ENCODE results near the gene BRD3OS. TPM values are rescaled to one million over a fixed set of nuclear protein-coding genes. Genes with fewer than 3 reads are reported as not detected.

BRD3OS gene
- total RNA-seq, 1 donor from 2014 or later: 20.2 TPM

DNA sequence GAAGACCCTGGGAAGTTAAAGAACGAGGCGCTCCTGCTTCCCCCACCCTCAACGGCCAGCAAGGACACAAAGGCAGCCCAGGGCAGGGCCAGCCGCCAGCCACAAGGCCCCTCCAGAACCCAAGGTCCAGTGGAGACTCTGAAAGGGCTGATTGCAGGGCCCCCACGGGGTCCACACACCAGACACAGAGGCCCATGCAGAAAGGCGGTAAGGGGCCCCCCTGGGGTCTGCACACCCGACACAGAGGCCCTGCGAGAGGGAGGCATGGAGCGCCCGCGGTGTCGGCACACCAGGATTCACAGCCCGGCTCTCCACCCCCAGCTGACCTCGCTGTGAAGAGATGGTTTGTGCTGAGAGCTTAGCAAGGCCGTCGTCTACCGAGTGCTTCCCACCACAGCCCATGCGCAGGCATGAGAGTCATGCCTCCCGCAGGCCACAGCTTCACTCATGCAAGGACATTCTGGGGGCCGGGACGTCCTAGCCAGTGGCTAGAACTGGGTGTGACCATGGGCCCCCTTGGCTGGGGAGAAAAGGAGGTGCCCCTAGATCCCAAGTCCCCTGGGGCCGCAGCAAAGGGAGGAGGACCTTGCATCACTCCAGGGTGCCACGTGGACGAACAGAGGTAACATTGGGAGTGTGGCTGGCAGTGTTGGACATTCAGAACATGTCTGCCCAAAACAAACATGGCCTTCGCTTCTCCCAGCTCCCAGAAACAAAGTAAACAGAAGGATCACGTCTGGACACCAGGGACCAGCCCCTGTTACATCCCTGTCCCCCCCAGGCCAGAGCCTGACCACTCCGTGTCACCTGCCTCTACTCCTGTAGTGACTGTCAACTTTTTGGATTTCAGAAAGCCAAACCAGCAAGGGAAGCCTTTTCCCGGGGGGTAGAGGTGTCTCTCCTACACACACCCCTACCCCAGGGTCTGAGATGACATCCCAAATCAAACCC lies 32.7 kb downstream of the BRD3OS start:
- FAIRE-seq (no peak), DNase-seq (ENCODE audit: low read depth) (no peak)
- H3K27me3 Mint-ChIP-seq (ENCODE audit: low read depth, unreplicated experiment): no peaks in the 10 kb centered on the region
- H3K27ac ChIP-seq (ENCODE audit: low read depth, low read length): no peak overlapping the region
- peak overlapping the region; percentile 78 for H3K4me2 ChIP-seq (ENCODE audit: low read length)
- H3K9me3 Mint-ChIP-seq (ENCODE audit: unreplicated experiment): no peaks in the 10 kb centered on the region
- peaks cover 46% of the 10 kb centered on the region for H3K4me1 ChIP-seq (ENCODE audit: insufficient read depth, low read length)
- peaks cover 4% of the 10 kb centered on the region for H3K36me3 Mint-ChIP-seq (ENCODE audit: low read depth, unreplicated experiment)
- H3K27ac Mint-ChIP-seq (ENCODE audit: unreplicated experiment): no peak overlapping the region
- H3K4me1 Mint-ChIP-seq (ENCODE audit: low read depth, unreplicated experiment): peaks cover 17% of the 10 kb centered on the region
- H3K4me3 ChIP-seq (ENCODE audit: insufficient read depth, low read depth, low read length): no peak overlapping the region
- H4K20me1 ChIP-seq (ENCODE audit: insufficient read depth, low read length): peaks cover 100% of the 10 kb centered on the region
- TF ChIP-seq, protein P1, sequence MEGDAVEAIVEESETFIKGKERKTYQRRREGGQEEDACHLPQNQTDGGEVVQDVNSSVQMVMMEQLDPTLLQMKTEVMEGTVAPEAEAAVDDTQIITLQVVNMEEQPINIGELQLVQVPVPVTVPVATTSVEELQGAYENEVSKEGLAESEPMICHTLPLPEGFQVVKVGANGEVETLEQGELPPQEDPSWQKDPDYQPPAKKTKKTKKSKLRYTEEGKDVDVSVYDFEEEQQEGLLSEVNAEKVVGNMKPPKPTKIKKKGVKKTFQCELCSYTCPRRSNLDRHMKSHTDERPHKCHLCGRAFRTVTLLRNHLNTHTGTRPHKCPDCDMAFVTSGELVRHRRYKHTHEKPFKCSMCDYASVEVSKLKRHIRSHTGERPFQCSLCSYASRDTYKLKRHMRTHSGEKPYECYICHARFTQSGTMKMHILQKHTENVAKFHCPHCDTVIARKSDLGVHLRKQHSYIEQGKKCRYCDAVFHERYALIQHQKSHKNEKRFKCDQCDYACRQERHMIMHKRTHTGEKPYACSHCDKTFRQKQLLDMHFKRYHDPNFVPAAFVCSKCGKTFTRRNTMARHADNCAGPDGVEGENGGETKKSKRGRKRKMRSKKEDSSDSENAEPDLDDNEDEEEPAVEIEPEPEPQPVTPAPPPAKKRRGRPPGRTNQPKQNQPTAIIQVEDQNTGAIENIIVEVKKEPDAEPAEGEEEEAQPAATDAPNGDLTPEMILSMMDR (IDR thresholded peaks at IDR 0.05; ENCODE audit: insufficient read depth, low read depth, low read length): no peak
- TF ChIP-seq EZH2 (IDR thresholded peaks at IDR 0.05; ENCODE audit: insufficient read depth, low read length): no peak
- H3K27me3 ChIP-seq (ENCODE audit: insufficient read depth, low read length): no peaks in the 10 kb centered on the region
- no peaks in the 10 kb centered on the region for H3K9me3 ChIP-seq (ENCODE audit: insufficient read depth, low read depth, low read length)
- H3K79me2 ChIP-seq (ENCODE audit: insufficient read depth, low read length): peaks cover 97% of the 10 kb centered on the region
- H3K36me3 ChIP-seq (ENCODE audit: insufficient read depth, low read length): no peaks in the 10 kb centered on the region
- H3K4me3 Mint-ChIP-seq (ENCODE audit: unreplicated experiment): no peak overlapping the region
- H2AFZ ChIP-seq (ENCODE audit: low read depth, low read length): no peak overlapping the region
- H3K9ac ChIP-seq (ENCODE audit: low read length): peak overlapping the region; percentile 13

DNA sequence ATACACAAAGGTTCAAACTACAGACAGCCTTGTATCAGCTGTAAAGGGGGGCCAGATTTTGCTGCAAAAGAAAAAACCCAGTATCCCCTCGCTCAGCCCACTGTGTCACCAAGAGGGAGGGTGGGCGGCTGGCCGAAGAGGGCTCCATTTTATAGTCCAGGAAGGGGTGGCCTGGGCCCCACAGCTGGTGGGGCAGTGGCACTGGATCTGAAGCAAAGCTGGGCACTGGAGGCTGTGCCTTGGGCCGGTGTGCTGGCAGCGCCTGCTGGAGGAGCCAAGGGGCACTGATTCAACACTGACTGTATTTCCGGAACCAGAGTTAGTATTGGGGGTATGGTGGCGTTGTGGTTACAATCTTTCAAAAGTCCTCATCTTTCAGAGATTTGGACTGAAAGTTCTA lies 33.4 kb downstream of the BRD3OS start:
- Histone ChIP-seq H3K27me3 (ENCODE audit: insufficient read depth, low read length) (no peaks in the 10 kb centered on the region), H2AFZ (ENCODE audit: low read depth, low read length) (no peak overlapping the region), H3K4me1 (ENCODE audit: insufficient read depth, low read length) (peaks cover 46% of the 10 kb centered on the region), H3K79me2 (ENCODE audit: insufficient read depth, low read length) (peaks cover 100% of the 10 kb centered on the region), H4K20me1 (ENCODE audit: insufficient read depth, low read length) (peaks cover 100% of the 10 kb centered on the region), H3K36me3 (ENCODE audit: insufficient read depth, low read length) (no peaks in the 10 kb centered on the region), H3K9ac (ENCODE audit: low read length) (peak overlapping the region; percentile 13), H3K4me2 (ENCODE audit: low read length) (peak overlapping the region; percentile 78), H3K9me3 (ENCODE audit: insufficient read depth, low read depth, low read length) (no peaks in the 10 kb centered on the region), H3K4me3 (ENCODE audit: insufficient read depth, low read depth, low read length) (no peak overlapping the region), H3K27ac (ENCODE audit: low read depth, low read length) (no peak overlapping the region)
- Mint-ChIP-seq H3K27me3 (ENCODE audit: low read depth, unreplicated experiment) (no peaks in the 10 kb centered on the region), H3K27ac (ENCODE audit: unreplicated experiment) (no peak overlapping the region), H3K4me3 (ENCODE audit: unreplicated experiment) (peak overlapping the region; percentile 34), H3K36me3 (ENCODE audit: low read depth, unreplicated experiment) (peaks cover 4% of the 10 kb centered on the region), H3K9me3 (ENCODE audit: unreplicated experiment) (no peaks in the 10 kb centered on the region), H3K4me1 (ENCODE audit: low read depth, unreplicated experiment) (peaks cover 17% of the 10 kb centered on the region)
- FAIRE-seq: no peak
- TF ChIP-seq, protein P1 (IDR thresholded peaks at IDR 0.05; ENCODE audit: insufficient read depth, low read depth, low read length): peak; percentile 7
- TF ChIP-seq EZH2 (IDR thresholded peaks at IDR 0.05; ENCODE audit: insufficient read depth, low read length): no peak
- DNase-seq (ENCODE audit: low read depth): peak; percentile 31

Measured in astrocyte (in vitro differentiated cells and primary cell).